Endothelial cell (in vitro differentiated cells): ENCODE measurements around the gene RPL39. TPM values are rescaled to one million over a fixed set of nuclear protein-coding genes. Genes with fewer than 3 reads are reported as not detected.

Source experiments
- total RNA-seq: library from RNA; stranded (reverse); fragmentation: NEBNext Ultra II Directional; extraction: Animal tissue kit (Norgen Biotek cat#: 25700); gene quantifications from one replicate; pipeline ENCODE4 v1.2.1, GENCODE V29; 2021; ENCODE audit not compliant: unreplicated experiment

Gene RPL39
- total RNA-seq, 1 donor from 2014 or later = 1,381 TPM

Other genes starting within 250 kb of the RPL39 start
- 24.2 TPM for gene STEEP1, start 226.2 kb downstream of the RPL39 start, total RNA-seq
- 55.9 TPM for gene UBE2A, start 217.1 kb downstream of the RPL39 start, total RNA-seq
- gene NKRF, start 185.2 kb downstream of the RPL39 start, total RNA-seq = 8.4 TPM
- gene SEPTIN6, start 98.5 kb downstream of the RPL39 start, total RNA-seq = 19.8 TPM
- gene SOWAHD, start 33.0 kb downstream of the RPL39 start, total RNA-seq = not detected
- 11.8 TPM for gene UPF3B, start 61.3 kb upstream of the RPL39 start, total RNA-seq
- 16.7 TPM for gene RNF113A, start 80.1 kb upstream of the RPL39 start, total RNA-seq
- gene NDUFA1, start 80.2 kb upstream of the RPL39 start, total RNA-seq = 95.0 TPM
- gene AKAP14, start 104.3 kb upstream of the RPL39 start, total RNA-seq = not detected
- gene NKAP, start 152.1 kb upstream of the RPL39 start, total RNA-seq = 7.5 TPM